HG03097 (cell line): ENCODE data around the gene EXOC4.
"Not testable (repeated sequence)": the region's sequence is repeated elsewhere in the genome, so short reads cannot be mapped to it uniquely, and the experiment has no call there.

Source experiments
- ATAC-seq: cut with Tn5 transposase; IDR thresholded peaks from one replicate; pipeline ENCODE4 v1.9.1; 2021; ENCODE audit not compliant: unreplicated experiment, low FRiP score

Gene EXOC4

DNA sequence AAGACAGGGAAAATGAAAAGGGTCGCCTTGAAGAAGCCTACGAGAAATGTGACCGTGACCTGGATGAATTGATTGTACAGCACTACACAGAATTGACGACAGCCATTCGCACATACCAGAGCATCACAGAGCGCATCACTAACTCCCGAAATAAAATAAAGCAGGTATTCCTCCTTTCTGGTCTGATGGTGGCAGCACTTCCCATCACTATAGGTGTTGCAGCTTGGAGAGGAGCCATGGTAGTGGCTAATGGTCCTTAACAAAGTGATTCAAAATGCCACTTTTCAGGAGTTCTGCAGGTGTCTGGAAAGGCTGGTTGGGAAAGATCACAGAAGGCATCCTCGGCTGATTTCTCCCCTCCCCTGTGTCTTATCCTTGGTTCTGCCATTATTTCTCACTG lies 22.1 kb downstream of the EXOC4 start:
- no peak for ATAC-seq

- no peak for ATAC-seq
Observed at GRCh38 chr7:133275446-133276095, 22.7 kb downstream of the EXOC4 start.

GRCh38 chr7:133278975-133279374 lies 26.1 kb downstream of the EXOC4 start:
- ATAC-seq: not testable (repeated sequence)

GRCh38 chr7:133282094-133282493 lies 29.2 kb downstream of the EXOC4 start:
- no peak for ATAC-seq

- no peak for ATAC-seq
Observed at GRCh38 chr7:133284092-133284491, 31.2 kb downstream of the EXOC4 start.

- ATAC-seq: no peak
Observed at GRCh38 chr7:133288970-133289369, 36.1 kb downstream of the EXOC4 start.

- no peak for ATAC-seq
Observed at GRCh38 chr7:133290041-133290440, 37.2 kb downstream of the EXOC4 start.

- ATAC-seq: no peak
Observed at GRCh38 chr7:133290676-133291333, 37.9 kb downstream of the EXOC4 start.

DNA sequence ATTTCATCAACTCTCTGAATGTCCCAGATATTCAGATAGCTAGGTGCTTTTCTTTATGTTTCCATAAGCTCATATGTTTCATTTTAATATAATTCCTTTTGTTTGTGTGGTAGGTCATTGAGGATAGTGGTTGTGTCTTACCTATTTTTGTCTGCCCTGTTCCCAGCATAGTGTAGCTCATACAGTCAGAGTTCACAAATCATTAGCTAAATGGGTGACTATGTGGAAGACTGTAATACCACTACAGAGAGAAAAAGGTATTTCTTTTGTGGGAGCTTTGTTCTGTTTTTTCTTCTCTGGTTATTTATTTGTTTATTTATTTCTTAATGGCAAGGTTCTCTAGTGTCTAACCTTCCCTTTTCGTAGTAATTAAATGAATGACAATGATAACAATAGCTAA lies 39.8 kb downstream of the EXOC4 start:
- no peak for ATAC-seq

DNA sequence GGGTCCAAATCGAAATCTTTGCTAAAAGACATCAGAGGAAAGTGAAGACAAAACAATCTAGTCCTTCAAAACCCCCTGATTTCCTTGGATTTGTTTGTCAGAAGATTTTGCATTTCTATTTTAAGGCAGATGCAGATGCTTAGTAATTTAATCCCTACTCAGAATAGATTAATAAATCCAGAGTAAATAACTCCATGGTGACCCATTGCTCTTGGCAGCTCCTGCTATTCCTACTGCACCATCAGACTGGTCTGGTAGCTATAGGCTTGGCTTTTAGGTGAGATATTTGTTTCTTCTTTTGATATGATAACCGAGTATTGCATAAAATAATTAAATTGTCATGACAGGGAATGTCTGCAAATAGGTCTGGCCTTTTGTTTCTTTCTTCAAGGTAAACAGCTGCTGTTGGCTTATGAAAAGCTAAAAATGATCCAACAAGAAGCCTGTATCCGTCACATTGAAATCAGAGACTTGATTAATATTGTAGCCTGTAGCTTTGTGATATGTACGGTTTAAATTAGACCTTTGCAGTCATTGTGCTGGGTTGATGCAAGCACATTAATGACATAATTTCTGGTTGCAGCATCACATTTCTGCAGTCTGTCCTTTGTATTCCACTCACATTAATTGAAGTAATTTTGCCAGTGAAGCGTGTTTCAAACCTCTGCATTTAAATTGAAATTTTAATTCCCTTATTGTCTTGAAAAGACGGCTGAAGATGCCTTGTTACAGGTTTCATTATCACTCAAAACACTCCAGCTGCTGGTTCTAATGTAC lies 40.7 kb downstream of the EXOC4 start:
- ATAC-seq: no peak

GRCh38 chr7:133294234-133294633 lies 41.4 kb downstream of the EXOC4 start:
- ATAC-seq: no peak

GRCh38 chr7:133295484-133295883 lies 42.6 kb downstream of the EXOC4 start:
- ATAC-seq: no peak

DNA sequence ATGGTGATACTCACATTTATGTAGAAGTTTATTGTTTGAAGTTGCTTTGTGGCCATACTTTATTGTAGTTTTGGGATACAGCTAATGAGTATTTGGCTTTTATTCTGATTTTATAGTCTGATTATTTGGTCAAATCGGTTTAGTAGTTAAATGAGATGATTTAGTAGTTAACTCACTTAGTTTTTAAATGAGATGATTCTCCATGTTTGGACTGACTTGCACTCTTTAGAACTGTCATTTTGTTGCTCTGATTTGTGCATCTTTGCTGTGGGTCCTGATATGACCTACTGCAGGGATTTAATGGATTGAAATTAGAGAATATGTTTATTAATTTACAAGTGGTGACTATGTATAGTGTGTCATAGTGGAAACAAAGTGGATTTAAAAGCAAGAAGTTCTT lies 44.2 kb downstream of the EXOC4 start:
- ATAC-seq: no peak

DNA sequence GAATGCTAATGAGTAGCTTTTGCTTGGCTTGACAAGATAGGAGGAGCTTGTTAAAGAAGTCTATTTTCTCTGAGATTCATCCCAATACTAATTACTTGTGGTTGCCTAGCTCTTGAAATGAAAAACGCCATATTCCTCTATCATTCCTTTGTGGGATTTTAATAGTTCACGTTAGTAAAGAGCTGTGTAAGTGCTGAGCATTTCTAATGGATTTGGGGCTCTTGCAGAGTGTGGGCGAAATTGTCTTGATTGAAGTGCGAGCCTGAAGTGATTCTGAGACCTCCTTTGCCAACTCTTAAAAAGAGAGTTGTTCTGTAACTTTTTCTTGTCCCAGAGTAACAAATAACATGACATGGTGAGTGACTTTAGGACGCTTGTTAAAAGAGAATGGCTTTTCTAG lies 45.2 kb downstream of the EXOC4 start:
- ATAC-seq: no peak

GRCh38 chr7:133299676-133300075 lies 46.8 kb downstream of the EXOC4 start:
- ATAC-seq: no peak

GRCh38 chr7:133300088-133300487 lies 47.2 kb downstream of the EXOC4 start:
- no peak for ATAC-seq

- no peak for ATAC-seq
Observed at GRCh38 chr7:133300811-133301210, 47.9 kb downstream of the EXOC4 start.

- no peak for ATAC-seq
Observed at GRCh38 chr7:133301444-133301843, 48.6 kb downstream of the EXOC4 start.

- no peak for ATAC-seq
Observed at GRCh38 chr7:133303372-133303771, 50.5 kb downstream of the EXOC4 start.

- ATAC-seq: no peak
Observed at GRCh38 chr7:133303931-133304330, 51.1 kb downstream of the EXOC4 start.

GRCh38 chr7:133309333-133309732 lies 56.5 kb downstream of the EXOC4 start:
- ATAC-seq: no peak
